ENCODE results near the gene VPS16.

- TF ChIP-seq, protein P1, sequence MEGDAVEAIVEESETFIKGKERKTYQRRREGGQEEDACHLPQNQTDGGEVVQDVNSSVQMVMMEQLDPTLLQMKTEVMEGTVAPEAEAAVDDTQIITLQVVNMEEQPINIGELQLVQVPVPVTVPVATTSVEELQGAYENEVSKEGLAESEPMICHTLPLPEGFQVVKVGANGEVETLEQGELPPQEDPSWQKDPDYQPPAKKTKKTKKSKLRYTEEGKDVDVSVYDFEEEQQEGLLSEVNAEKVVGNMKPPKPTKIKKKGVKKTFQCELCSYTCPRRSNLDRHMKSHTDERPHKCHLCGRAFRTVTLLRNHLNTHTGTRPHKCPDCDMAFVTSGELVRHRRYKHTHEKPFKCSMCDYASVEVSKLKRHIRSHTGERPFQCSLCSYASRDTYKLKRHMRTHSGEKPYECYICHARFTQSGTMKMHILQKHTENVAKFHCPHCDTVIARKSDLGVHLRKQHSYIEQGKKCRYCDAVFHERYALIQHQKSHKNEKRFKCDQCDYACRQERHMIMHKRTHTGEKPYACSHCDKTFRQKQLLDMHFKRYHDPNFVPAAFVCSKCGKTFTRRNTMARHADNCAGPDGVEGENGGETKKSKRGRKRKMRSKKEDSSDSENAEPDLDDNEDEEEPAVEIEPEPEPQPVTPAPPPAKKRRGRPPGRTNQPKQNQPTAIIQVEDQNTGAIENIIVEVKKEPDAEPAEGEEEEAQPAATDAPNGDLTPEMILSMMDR (IDR thresholded peaks at IDR 0.05; ENCODE audit: insufficient read depth, low read depth, low read length), result no peak
- TF ChIP-seq EZH2 (IDR thresholded peaks at IDR 0.05; ENCODE audit: insufficient read depth, low read length), result no peak
Observed at GRCh38 chr20:2826655-2827054, 13.9 kb upstream of the VPS16 start.

All from astrocyte (in vitro differentiated cells and primary cell).